Prostate gland (tissue), 2 donors: ENCODE measurements around the gene DYNLT1. TPM values are rescaled to one million over a fixed set of nuclear protein-coding genes. Genes with fewer than 3 reads are reported as not detected.

Experiments
- DNase-seq: peaks from one replicate; pipeline ENCODE4 v3.0.0-alpha.2; 2019; ENCODE audit warnings: low spot score
- H3K27ac ChIP-seq, 2 donors: fragments of 200-600 bp; sonication (generic); 2 replicates each; pipeline ENCODE4 v1.5.1; 2017 to 2019
- H3K27me3 ChIP-seq: fragments of 200-600 bp; sonication (generic); replicated peaks from 2 replicates; pipeline ENCODE4 v1.5.1; 2019; ENCODE audit not compliant: insufficient read depth
- H3K36me3 ChIP-seq, 2 donors: fragments of 200-600 bp; sonication (generic); 1 replicate in 1 of 2; 2 replicates in 1 of 2; pipeline versions ENCODE4 v1.5.1 to v1.8.1; 2017 to 2019
- H3K4me1 ChIP-seq: fragments of 200-600 bp; sonication (generic); replicated peaks from 2 replicates; pipeline ENCODE4 v1.5.1; 2019
- H3K4me3 ChIP-seq, 2 donors: fragments of 200-600 bp; sonication (generic); 2 replicates each; pipeline ENCODE4 v1.5.1; 2017 to 2019
- H3K9me3 ChIP-seq: fragments of 200-600 bp; sonication (generic); 2 replicates; pipeline ENCODE4 v1.5.1; 2017
- CTCF ChIP-seq, 4 experiments: fragments of 200-600 bp in 2 of 4; fragments of 450-650 bp in 2 of 4; sonication (generic) in 2 of 4; IDR thresholded peaks; 1 replicate in 3 of 4; 2 replicates in 1 of 4; pipeline ENCODE4 v1.5.1; 2016 to 2019; ENCODE audit warnings: antibody characterized with exemption in 4 of 4, mild to moderate bottlenecking in 2 of 4, moderate library complexity in 2 of 4
- POLR2A ChIP-seq: fragments of 450-650 bp; IDR thresholded peaks from one replicate; pipeline ENCODE4 v1.6.1; 2016; ENCODE audit warnings: antibody characterized with exemption, mild to moderate bottlenecking
- POLR2AphosphoS5 ChIP-seq: sonication (generic); formaldehyde crosslinking; IDR thresholded peaks from one replicate; pipeline ENCODE4 v1.6.1; 2017; ENCODE audit warnings: antibody characterized with exemption
- WGBS: methylation state at CpG from one replicate; pipeline ENCODE4 v1.1.5; 2018; 5-methylcytosine and 5-hydroxymethylcytosine counted together
- intact Hi-C: fragments of 100-400 bp; cut with DNase I; formaldehyde crosslinking; loops from one replicate; pipeline ENCODE4 v1.14.2; 2022
- total RNA-seq, 2 donors: library from RNA; depleted of rRNA; stranded (reverse); fragments of >200 nt; gene quantifications; one replicate each; pipeline ENCODE4 v1.1.0, GENCODE V29; 2016

Gene DYNLT1
- total RNA-seq, 2 donors from 2014 or later = 95.9 to 138 TPM

- TF ChIP-seq POLR2AphosphoS5 = peak; percentile 8
- TF ChIP-seq POLR2A = no peak
- no peak overlapping the region for H3K4me3 ChIP-seq
- DNase-seq = no peak
- no peaks in the 10 kb centered on the region for H3K9me3 ChIP-seq
- H3K36me3 ChIP-seq = no peaks in the 10 kb centered on the region
- H3K4me1 ChIP-seq = no peaks in the 10 kb centered on the region
- intact Hi-C loops = no loop called here
- WGBS = 82% methylated on average over 15 of the region's 15 CpGs
- H3K27ac ChIP-seq = no peak overlapping the region
- H3K27me3 ChIP-seq = no peaks in the 10 kb centered on the region
Observed at GRCh38 chr6:158625881-158626305, 18.6 kb downstream of the DYNLT1 start.

DNA sequence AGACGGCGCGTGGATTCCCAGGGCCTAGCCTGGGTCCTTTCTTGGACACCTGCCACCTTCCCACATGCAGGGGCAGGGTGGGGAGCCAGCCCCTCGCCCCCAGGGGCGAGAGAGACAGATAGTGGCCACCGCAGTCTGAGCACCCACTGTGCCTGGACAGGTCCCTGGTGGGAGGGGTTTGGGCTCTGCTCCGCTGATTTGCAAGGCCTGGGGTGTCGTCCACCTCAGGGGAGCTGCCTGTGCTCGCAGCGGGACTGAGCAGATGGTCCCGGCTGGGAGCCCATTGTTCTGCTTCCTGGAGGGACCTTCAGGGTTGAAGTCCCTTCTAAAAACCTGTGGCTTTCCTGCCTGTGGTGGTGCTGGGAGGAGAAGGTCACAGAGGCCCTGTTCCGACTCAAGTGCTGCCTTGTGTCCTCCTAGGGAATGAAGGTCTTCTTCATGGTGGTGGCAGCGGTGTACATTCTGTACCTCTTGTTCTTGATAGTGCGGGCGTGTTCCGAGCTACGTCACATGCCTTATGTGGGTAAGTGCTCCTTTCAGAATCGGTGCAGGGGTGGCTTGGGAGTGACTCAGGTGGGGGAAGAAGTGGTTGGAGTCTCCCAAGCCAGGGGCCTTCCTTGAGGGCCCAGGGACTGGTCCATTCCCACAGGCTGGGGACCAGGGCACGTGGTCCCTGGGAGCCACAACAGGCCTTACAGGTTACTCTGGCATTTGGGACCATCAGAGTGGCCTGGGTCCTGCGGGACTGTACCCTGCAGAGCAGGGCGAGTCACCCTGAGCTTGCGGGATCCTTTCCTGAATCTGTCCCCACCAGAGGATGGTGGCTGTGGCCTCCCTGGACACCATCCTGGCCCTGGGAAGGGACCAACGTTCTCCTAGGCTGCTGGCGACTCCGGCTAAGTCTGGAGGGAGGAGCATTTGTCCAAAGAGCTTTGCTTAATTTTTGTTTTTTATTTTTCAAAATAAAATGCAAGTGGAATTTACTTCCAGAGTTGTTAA lies 19.6 kb downstream of the DYNLT1 start:
- 92% methylated on average over 21 of the region's 25 CpGs for WGBS
- no peaks in the 10 kb centered on the region for H3K36me3 ChIP-seq

DNA sequence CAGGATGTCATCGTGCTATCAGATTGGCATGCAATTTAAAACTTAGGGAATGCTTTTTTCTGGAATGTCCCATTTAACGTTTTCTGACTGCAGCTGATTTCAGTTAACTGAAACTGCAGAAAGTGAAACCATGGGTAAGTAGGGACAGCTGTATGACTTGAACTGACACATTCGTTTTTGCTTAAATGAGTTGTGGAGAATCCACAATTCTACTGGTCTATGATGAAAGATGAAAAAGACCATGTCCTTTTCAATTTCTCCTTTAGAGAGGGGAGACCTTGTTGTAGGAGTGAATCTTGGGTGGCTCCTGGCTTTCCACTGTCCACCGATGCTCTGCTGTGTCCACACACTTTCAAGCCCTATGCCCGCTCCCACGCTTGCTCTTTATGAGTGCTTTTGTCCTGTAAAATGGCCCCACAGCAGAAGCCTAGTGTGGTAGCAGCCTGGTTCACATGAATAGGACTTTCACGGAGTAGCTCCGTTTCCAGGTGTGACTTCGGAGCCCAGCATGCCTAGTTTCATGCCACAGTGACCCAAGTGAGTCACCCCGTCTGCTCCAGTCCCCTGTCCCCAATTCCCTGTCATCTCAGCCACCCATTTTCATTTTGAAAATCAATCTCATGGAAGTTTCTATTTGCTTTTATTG lies 21.9 kb downstream of the DYNLT1 start:
- H3K4me1 ChIP-seq = no peaks in the 10 kb centered on the region
- no peaks in the 10 kb centered on the region for H3K9me3 ChIP-seq
- DNase-seq = no peak
- H3K27me3 ChIP-seq = no peaks in the 10 kb centered on the region
- WGBS = 85% methylated on average over 10 of the region's 10 CpGs
- H3K36me3 ChIP-seq = no peaks in the 10 kb centered on the region
- no peak for TF ChIP-seq POLR2AphosphoS5
- no peak for TF ChIP-seq CTCF (IDR thresholded peaks at IDR 0.05)
- TF ChIP-seq POLR2A = no peak
- H3K4me3 ChIP-seq = no peak overlapping the region
- intact Hi-C loops = no loop called here
- H3K27ac ChIP-seq = no peak overlapping the region

More for the DNA sequence above, 19.6 kb downstream of the DYNLT1 start:
- Histone ChIP-seq H3K4me3 (no peak overlapping the region), H3K4me1 (no peaks in the 10 kb centered on the region), H3K9me3 (no peaks in the 10 kb centered on the region), H3K27me3 (no peaks in the 10 kb centered on the region), H3K27ac (no peak overlapping the region)
- no peak for DNase-seq
- intact Hi-C loops = no loop called here
- TF ChIP-seq POLR2A = no peak
- TF ChIP-seq POLR2AphosphoS5 = no peak
- TF ChIP-seq CTCF (IDR thresholded peaks at IDR 0.05) = no peak

GRCh38 chr6:158621694-158622544 lies 22.6 kb downstream of the DYNLT1 start:
- Histone ChIP-seq H3K4me3 (no peak overlapping the region), H3K27me3 (no peaks in the 10 kb centered on the region), H3K4me1 (no peaks in the 10 kb centered on the region), H3K27ac (no peak overlapping the region), H3K9me3 (no peaks in the 10 kb centered on the region), H3K36me3 (no peaks in the 10 kb centered on the region)
- TF ChIP-seq CTCF (IDR thresholded peaks at IDR 0.05) (no peak), POLR2AphosphoS5 (no peak)
- intact Hi-C loops = no loop called here
- 89% methylated on average over 25 of the region's 25 CpGs for WGBS
- DNase-seq = no peak
